Measurements from ENCODE around the gene GPR156.

Gene GPR156

GRCh38 chr3:120196812-120197211 is 88.2 kb downstream of the GPR156 start:
- DNase-seq (ENCODE audit: low read depth in 4 of 4, low spot score in 1 of 4): no peak

- no peak for DNase-seq (ENCODE audit: low read depth in 4 of 4, low spot score in 1 of 4)
These were observed 88.7 kb downstream of the GPR156 start for GRCh38 chr3:120196333-120196732.

- DNase-seq (ENCODE audit: low read depth in 4 of 4, low spot score in 1 of 4): no peak
These were observed 91.5 kb downstream of the GPR156 start for GRCh38 chr3:120193554-120193953.

- no peak for DNase-seq (ENCODE audit: low read depth in 4 of 4, low spot score in 1 of 4)
These were observed 92.4 kb downstream of the GPR156 start for GRCh38 chr3:120192579-120192978.

GRCh38 chr3:120192159-120192558 is 92.9 kb downstream of the GPR156 start:
- no peak for DNase-seq (ENCODE audit: low read depth in 4 of 4, low spot score in 1 of 4)

GRCh38 chr3:120182613-120183511 is 102.2 kb downstream of the GPR156 start:
- DNase-seq (ENCODE audit: low read depth in 4 of 4, low spot score in 1 of 4): no peak

GRCh38 chr3:120181632-120182031 is 103.4 kb downstream of the GPR156 start:
- no peak for DNase-seq (ENCODE audit: low read depth in 4 of 4, low spot score in 1 of 4)

GRCh38 chr3:120180731-120181412 is 104.2 kb downstream of the GPR156 start:
- no peak for DNase-seq (ENCODE audit: low read depth in 4 of 4, low spot score in 1 of 4)

GRCh38 chr3:120177707-120178306 is 107.2 kb downstream of the GPR156 start:
- DNase-seq (ENCODE audit: low read depth in 4 of 4, low spot score in 1 of 4): no peak

- DNase-seq (ENCODE audit: low read depth in 4 of 4, low spot score in 1 of 4): no peak
These were observed 107.9 kb downstream of the GPR156 start for GRCh38 chr3:120177151-120177550.

GRCh38 chr3:120174811-120175539 is 110.0 kb downstream of the GPR156 start:
- no peak for DNase-seq (ENCODE audit: low read depth in 4 of 4, low spot score in 1 of 4)

- no peak for DNase-seq (ENCODE audit: low read depth in 4 of 4, low spot score in 1 of 4)
These were observed 111.9 kb downstream of the GPR156 start for GRCh38 chr3:120173056-120173675.

- DNase-seq (ENCODE audit: low read depth in 4 of 4, low spot score in 1 of 4): no peak
These were observed 113.0 kb downstream of the GPR156 start for GRCh38 chr3:120172070-120172469.

GRCh38 chr3:120171134-120171873 is 113.7 kb downstream of the GPR156 start:
- no peak for DNase-seq (ENCODE audit: low read depth in 4 of 4, low spot score in 1 of 4)

- no peak for DNase-seq (ENCODE audit: low read depth in 4 of 4, low spot score in 1 of 4)
These were observed 114.8 kb downstream of the GPR156 start for GRCh38 chr3:120170223-120170622.

GRCh38 chr3:120169407-120169806 is 115.6 kb downstream of the GPR156 start:
- DNase-seq (ENCODE audit: low read depth in 4 of 4, low spot score in 1 of 4): no peak

- DNase-seq (ENCODE audit: low read depth in 4 of 4, low spot score in 1 of 4): no peak
These were observed 116.4 kb downstream of the GPR156 start for GRCh38 chr3:120168611-120169010.

- DNase-seq (ENCODE audit: low read depth in 4 of 4, low spot score in 1 of 4): no peak
These were observed 117.0 kb downstream of the GPR156 start for GRCh38 chr3:120168038-120168437.

GRCh38 chr3:120167488-120167887 is 117.5 kb downstream of the GPR156 start:
- DNase-seq (ENCODE audit: low read depth in 4 of 4, low spot score in 1 of 4): no peak

GRCh38 chr3:120163816-120164215 is 121.2 kb downstream of the GPR156 start:
- DNase-seq (ENCODE audit: low read depth in 4 of 4, low spot score in 1 of 4): no peak
